Muscle of leg (tissue), 11 donors: ENCODE measurements around the gene ARMH1. TPM values are rescaled to one million over a fixed set of nuclear protein-coding genes. Genes with fewer than 3 reads are reported as not detected.

Experiments
- DNase-seq: peaks from one replicate; pipeline ENCODE4 v3.0.0; 2013
- H3K27ac ChIP-seq: one replicate; pipeline ENCODE4 v1.5.1; 2013; ENCODE audit warnings: mild to moderate bottlenecking, low read length, control low read depth
- H3K27me3 ChIP-seq: one replicate; pipeline ENCODE4 v1.6.1; 2013; ENCODE audit warnings: low read length; ENCODE audit not compliant: control insufficient read depth, insufficient read depth
- H3K36me3 ChIP-seq: one replicate; pipeline ENCODE4 v1.6.1; 2013; ENCODE audit warnings: low read length; ENCODE audit not compliant: control insufficient read depth, insufficient read depth
- H3K4me1 ChIP-seq: one replicate; pipeline ENCODE4 v1.6.1; 2013; ENCODE audit warnings: low read length; ENCODE audit not compliant: control insufficient read depth, insufficient read depth
- H3K4me3 ChIP-seq: one replicate; pipeline ENCODE4 v1.5.1; 2013; ENCODE audit warnings: low read length, control low read depth
- H3K9me3 ChIP-seq: replicated peaks from 2 replicates; pipeline ENCODE4 v1.6.1; 2013; ENCODE audit warnings: low read depth, low read length; ENCODE audit not compliant: control insufficient read depth
- WGBS: methylation state at CpG from one replicate; pipeline ENCODE4 v1.1.5; 2013; ENCODE audit warnings: missing lambda C conversion rate; ENCODE audit not compliant: insufficient coverage; 5-methylcytosine and 5-hydroxymethylcytosine counted together
- polyA plus RNA-seq, 8 donors: library from polyadenylated mRNA; unstranded; fragments of 120-200 nt; gene quantifications; one replicate each; pipeline versions ENCODE4 v1.2.1 to v1.2.3, GENCODE V29; 2013; ENCODE audit warnings: inconsistent platforms in 1 of 8, low replicate concordance in 1 of 8; ENCODE audit not compliant: insufficient read length in 8 of 8, insufficient read depth in 1 of 8
- total RNA-seq: library from RNA; stranded (reverse); fragments of 120-200 nt; gene quantifications from one replicate; pipeline ENCODE4 v1.2.4, GENCODE V29; 2013

The ARMH1 gene
- total and polyA plus RNA-seq, 9 donors = 1.3 to 2.6 (median 1.8) TPM

GRCh38 chr1:44645476-44646244, 28.9 kb upstream of the ARMH1 start:
- Histone ChIP-seq H3K27ac (peak overlapping the region; percentile 93), H3K36me3 (peaks cover 84% of the 10 kb centered on the region), H3K4me1 (peaks cover 95% of the 10 kb centered on the region), H3K27me3 (no peaks in the 10 kb centered on the region), H3K4me3 (no peak overlapping the region), H3K9me3 (no peaks in the 10 kb centered on the region)
- peak; percentile 88 for DNase-seq
- WGBS = 60% methylated on average over 14 of the region's 18 CpGs

- peak overlapping the region; percentile 93 for H3K27ac ChIP-seq
- H3K27me3 ChIP-seq = no peaks in the 10 kb centered on the region
- DNase-seq = peak; percentile 44
- peaks cover 83% of the 10 kb centered on the region for H3K36me3 ChIP-seq
- H3K4me3 ChIP-seq = no peak overlapping the region
- 73% methylated on average over 15 of the region's 28 CpGs for WGBS
- peaks cover 89% of the 10 kb centered on the region for H3K4me1 ChIP-seq
- no peaks in the 10 kb centered on the region for H3K9me3 ChIP-seq
These were observed 28.0 kb upstream of the ARMH1 start for GRCh38 chr1:44646261-44647110.

- Histone ChIP-seq H3K27ac (no peak overlapping the region), H3K27me3 (no peaks in the 10 kb centered on the region), H3K9me3 (no peaks in the 10 kb centered on the region), H3K4me3 (no peak overlapping the region), H3K4me1 (peaks cover 75% of the 10 kb centered on the region), H3K36me3 (peaks cover 79% of the 10 kb centered on the region)
- DNase-seq = no peak
- 38% methylated on average over 2 of the region's 2 CpGs for WGBS
These were observed 26.6 kb upstream of the ARMH1 start for GRCh38 chr1:44647896-44648295.

GRCh38 chr1:44648529-44649250, 25.8 kb upstream of the ARMH1 start:
- no peak for DNase-seq
- H3K27ac ChIP-seq = no peak overlapping the region
- H3K4me1 ChIP-seq = peaks cover 67% of the 10 kb centered on the region
- H3K4me3 ChIP-seq = no peak overlapping the region
- H3K27me3 ChIP-seq = no peaks in the 10 kb centered on the region
- no peaks in the 10 kb centered on the region for H3K9me3 ChIP-seq
- 84% methylated on average over 10 of the region's 13 CpGs for WGBS
- H3K36me3 ChIP-seq = peaks cover 71% of the 10 kb centered on the region

GRCh38 chr1:44649788-44650158, 24.7 kb upstream of the ARMH1 start:
- Histone ChIP-seq H3K27ac (no peak overlapping the region), H3K36me3 (peaks cover 67% of the 10 kb centered on the region), H3K4me3 (no peak overlapping the region), H3K9me3 (no peaks in the 10 kb centered on the region), H3K4me1 (peaks cover 56% of the 10 kb centered on the region), H3K27me3 (no peaks in the 10 kb centered on the region)
- DNase-seq = no peak
- 83% methylated on average over 7 of the region's 13 CpGs for WGBS

GRCh38 chr1:44650159-44650831, 24.2 kb upstream of the ARMH1 start:
- 52% methylated on average over 20 of the region's 23 CpGs for whole genome bisulfite sequencing
- H3K36me3 ChIP-seq = peaks cover 65% of the 10 kb centered on the region
- H3K27ac ChIP-seq = no peak overlapping the region
- H3K4me1 ChIP-seq = peaks cover 51% of the 10 kb centered on the region
- H3K4me3 ChIP-seq = no peak overlapping the region
- DNase-seq = no peak
- no peaks in the 10 kb centered on the region for H3K9me3 ChIP-seq
- H3K27me3 ChIP-seq = no peaks in the 10 kb centered on the region

GRCh38 chr1:44651069-44651468, 23.4 kb upstream of the ARMH1 start:
- H3K27me3 ChIP-seq = no peaks in the 10 kb centered on the region
- peaks cover 43% of the 10 kb centered on the region for H3K4me1 ChIP-seq
- peaks cover 57% of the 10 kb centered on the region for H3K36me3 ChIP-seq
- H3K9me3 ChIP-seq = no peaks in the 10 kb centered on the region
- no peak overlapping the region for H3K27ac ChIP-seq
- no peak for DNase-seq
- no peak overlapping the region for H3K4me3 ChIP-seq
- no CpG with 5 or more reads among the region's 8 CpGs for WGBS

GRCh38 chr1:44652445-44653106, 21.9 kb upstream of the ARMH1 start:
- H3K9me3 ChIP-seq = no peaks in the 10 kb centered on the region
- H3K4me3 ChIP-seq = no peak overlapping the region
- H3K27me3 ChIP-seq = no peaks in the 10 kb centered on the region
- 50% methylated on average over 2 of the region's 7 CpGs for whole genome bisulfite sequencing
- peaks cover 50% of the 10 kb centered on the region for H3K36me3 ChIP-seq
- no peak overlapping the region for H3K27ac ChIP-seq
- peaks cover 28% of the 10 kb centered on the region for H3K4me1 ChIP-seq
- peak; percentile 78 for DNase-seq

- peaks cover 43% of the 10 kb centered on the region for H3K36me3 ChIP-seq
- H3K9me3 ChIP-seq = no peaks in the 10 kb centered on the region
- peaks cover 23% of the 10 kb centered on the region for H3K4me1 ChIP-seq
- 44% methylated on average over 4 of the region's 11 CpGs for WGBS
- H3K4me3 ChIP-seq = no peak overlapping the region
- no peak for DNase-seq
- no peak overlapping the region for H3K27ac ChIP-seq
- no peaks in the 10 kb centered on the region for H3K27me3 ChIP-seq
These were observed 21.2 kb upstream of the ARMH1 start for GRCh38 chr1:44653107-44653964.
